H1 (cell line): Measurements from ENCODE around the gene NAV2. TPM values are rescaled to one million over a fixed set of nuclear protein-coding genes. Genes with fewer than 3 reads are reported as not detected.

Experiments used
- CTCF ChIA-PET: fragments of 300-600 bp; sonication (Branson Sonifier 250); formaldehyde crosslinking; loops from one replicate; lab custom pipeline; 2021; ENCODE audit not compliant: partially characterized antibody; lab: Charles Lee
- POLR2A ChIA-PET: fragments of 300-600 bp; sonication (Branson Sonifier 250); formaldehyde crosslinking; loops from one replicate; lab custom pipeline; 2021; ENCODE audit warnings: inconsistent platforms; ENCODE audit not compliant: partially characterized antibody; lab: Charles Lee
- DNase-seq, 2 experiments: peaks; one replicate each; pipeline versions ENCODE4 v3.0.0 to v3.0.0-alpha.2; 2010 to 2022; ENCODE audit warnings: low spot score in 2 of 2, low read depth in 1 of 2, mixed read lengths in 1 of 2
- FAIRE-seq: peaks from 2 replicates; lab custom pipeline; 2011; peaks lifted over from hg19 to GRCh38; lab: Jason Lieb, UNC
- H2AFZ ChIP-seq: 2 replicates; pipeline ENCODE4 v1.8.1; 2012; ENCODE audit warnings: low read length, inconsistent platforms
- H2AK5ac ChIP-seq: 2 replicates; pipeline ENCODE4 v1.6.1; 2013; ENCODE audit warnings: low read depth, low read length
- H2BK120ac ChIP-seq: replicated peaks from 2 replicates; pipeline ENCODE3; 2013; ENCODE audit warnings: low read depth, low read length, inconsistent platforms
- H2BK12ac ChIP-seq: 2 replicates; pipeline ENCODE4 v1.6.1; 2013; ENCODE audit warnings: low read depth, low read length
- H2BK15ac ChIP-seq: 2 replicates; pipeline ENCODE4 v1.6.1; 2013; ENCODE audit warnings: low read length
- H2BK20ac ChIP-seq: 2 replicates; pipeline ENCODE4 v1.6.1; 2013; ENCODE audit warnings: low read length
- H2BK5ac ChIP-seq: 2 replicates; pipeline ENCODE4 v1.6.1; 2013; ENCODE audit warnings: low read depth, low read length
- H3K14ac ChIP-seq: 2 replicates; pipeline ENCODE4 v1.6.1; 2013; ENCODE audit warnings: inconsistent platforms; ENCODE audit not compliant: insufficient read length
- H3K18ac ChIP-seq: 2 replicates; pipeline ENCODE4 v1.6.1; 2013; ENCODE audit warnings: low read length; ENCODE audit errors: extremely low read depth
- H3K23ac ChIP-seq: 2 replicates; pipeline ENCODE4 v1.6.1; 2013; ENCODE audit warnings: inconsistent platforms; ENCODE audit not compliant: insufficient read length
- H3K23me2 ChIP-seq: 2 replicates; pipeline ENCODE4 v1.6.1; 2013; ENCODE audit warnings: low read depth, low read length
- H3K27ac ChIP-seq: 2 replicates; pipeline ENCODE4 v1.6.1; 2011; ENCODE audit warnings: low read depth, low read length, inconsistent platforms
- H3K27me3 ChIP-seq, 4 experiments: replicated peaks in 1 of 4; 1 replicate in 1 of 4; 2 replicates in 3 of 4; pipeline versions ENCODE4 v1.6.1 to v1.8.1; 2011 to 2013; ENCODE audit warnings: low read length in 3 of 4, mild to moderate bottlenecking in 3 of 4, inconsistent platforms in 2 of 4, mixed read lengths in 2 of 4, moderate library complexity in 1 of 4; ENCODE audit not compliant: control insufficient read depth in 3 of 4, insufficient read depth in 3 of 4; ENCODE audit errors: extremely low read depth in 1 of 4
- H3K36me3 ChIP-seq, 4 experiments: 2 replicates each; pipeline versions ENCODE4 v1.6.1 to v1.8.1; 2011 to 2013; ENCODE audit warnings: mild to moderate bottlenecking in 4 of 4, low read length in 3 of 4, moderate library complexity in 2 of 4, control low read depth in 1 of 4, inconsistent platforms in 1 of 4; ENCODE audit not compliant: insufficient read depth in 4 of 4, control insufficient read depth in 2 of 4
- H3K4ac ChIP-seq: replicated peaks from 2 replicates; pipeline ENCODE3; 2013; ENCODE audit warnings: low read length, low read depth, mixed read lengths, inconsistent platforms; ENCODE audit not compliant: insufficient read length
- H3K4me1 ChIP-seq, 4 experiments: replicated peaks in 1 of 4; 1 replicate in 1 of 4; 2 replicates in 3 of 4; pipeline versions ENCODE4 v1.6.1 to v1.8.1; 2011 to 2013; ENCODE audit warnings: low read length in 3 of 4, inconsistent platforms in 2 of 4, mixed read lengths in 1 of 4; ENCODE audit not compliant: insufficient read depth in 4 of 4, control insufficient read depth in 3 of 4
- H3K4me2 ChIP-seq, 2 experiments: 2 replicates each; pipeline versions ENCODE4 v1.6.1 to v1.8.1; 2011 to 2013; ENCODE audit warnings: low read depth in 2 of 2, low read length in 2 of 2, control low read depth in 1 of 2, inconsistent platforms in 1 of 2, mild to moderate bottlenecking in 1 of 2; ENCODE audit not compliant: insufficient read depth in 1 of 2
- H3K4me3 ChIP-seq, 4 experiments: fragments of 200-600, 300-600 bp in 1 of 4; sonication (generic), shearing (Covaris generic), sonication (Bioruptor Twin) in 1 of 4; 2 replicates each; pipeline versions ENCODE4 v1.5.1 to v1.8.1; 2011 to 2016; ENCODE audit warnings: low read length in 4 of 4, low read depth in 3 of 4, control low read depth in 2 of 4, inconsistent platforms in 2 of 4, mild to moderate bottlenecking in 2 of 4, mixed read lengths in 1 of 4, moderate library complexity in 1 of 4; ENCODE audit not compliant: insufficient read depth in 2 of 4; ENCODE audit errors: extremely low read depth in 1 of 4
- H3K56ac ChIP-seq: replicated peaks from 2 replicates; pipeline ENCODE3; 2013; ENCODE audit warnings: low read depth, mild to moderate bottlenecking, mixed read lengths, low read length, inconsistent platforms; ENCODE audit not compliant: insufficient read length
- H3K79me1 ChIP-seq: 2 replicates; pipeline ENCODE4 v1.6.1; 2013; ENCODE audit warnings: low read depth, low read length, control low read depth
- H3K79me2 ChIP-seq, 2 experiments: 2 replicates each; pipeline versions ENCODE4 v1.6.1 to v1.8.1; 2012 to 2013; ENCODE audit warnings: low read length in 2 of 2, mild to moderate bottlenecking in 2 of 2, inconsistent platforms in 1 of 2; ENCODE audit not compliant: insufficient read depth in 2 of 2, control insufficient read depth in 1 of 2
- H3K9ac ChIP-seq, 4 experiments: replicated peaks in 1 of 4; 1 replicate in 1 of 4; 2 replicates in 3 of 4; pipeline versions ENCODE4 v1.6.1 to v1.8.1; 2011 to 2013; ENCODE audit warnings: low read depth in 3 of 4, low read length in 3 of 4, control low read depth in 2 of 4, mild to moderate bottlenecking in 2 of 4, moderate library complexity in 2 of 4, inconsistent platforms in 1 of 4; ENCODE audit errors: extremely low read depth in 1 of 4
- H3K9me3 ChIP-seq, 2 experiments: 2 replicates each; pipeline versions ENCODE4 v1.6.1 to v1.8.1; 2012 to 2013; ENCODE audit warnings: mild to moderate bottlenecking in 2 of 2, moderate library complexity in 2 of 2, control low read depth in 1 of 2, inconsistent platforms in 1 of 2, low read depth in 1 of 2, low read length in 1 of 2, mixed read lengths in 1 of 2; ENCODE audit not compliant: insufficient read depth in 2 of 2
- H4K20me1 ChIP-seq, 2 experiments: replicated peaks in 1 of 2; 2 replicates each; pipeline versions ENCODE3 to v1.8.1; 2011 to 2013; ENCODE audit warnings: inconsistent platforms in 2 of 2, low read length in 2 of 2, mild to moderate bottlenecking in 1 of 2; ENCODE audit not compliant: insufficient read depth in 2 of 2, control insufficient read depth in 1 of 2
- H4K5ac ChIP-seq: 2 replicates; pipeline ENCODE4 v1.6.1; 2013; ENCODE audit warnings: low read length, low read depth, mixed read lengths, inconsistent platforms; ENCODE audit not compliant: insufficient read length
- H4K8ac ChIP-seq: 2 replicates; pipeline ENCODE4 v1.8.0; 2013; ENCODE audit warnings: mild to moderate bottlenecking, moderate library complexity, low read length, inconsistent platforms; ENCODE audit not compliant: insufficient read depth; ENCODE audit errors: extremely low read depth
- H4K91ac ChIP-seq: replicated peaks from 2 replicates; pipeline ENCODE3; 2013; ENCODE audit warnings: low read length, mixed read lengths, inconsistent platforms; ENCODE audit not compliant: insufficient read length
- ATF3 ChIP-seq: IDR thresholded peaks from 2 replicates; pipeline ENCODE4 v1.6.1; 2011; ENCODE audit warnings: low read depth, mild to moderate bottlenecking, low read length; ENCODE audit not compliant: insufficient read depth
- CBX5 ChIP-seq: fragments of 300-800, 300-1000 bp; sonication (generic); IDR thresholded peaks from 2 replicates; pipeline ENCODE4 v1.7.1; 2016; ENCODE audit warnings: antibody characterized with exemption, low read length, low read depth
- CEBPB ChIP-seq: IDR thresholded peaks from 2 replicates; pipeline ENCODE4 v1.6.1; 2012; ENCODE audit warnings: low read depth, low read length
- HDAC2 ChIP-seq, 2 experiments: fragments of 300-600 bp in 1 of 2; sonication (generic) in 1 of 2; IDR thresholded peaks; 2 replicates each; pipeline ENCODE4 v1.6.1; 2011 to 2012; ENCODE audit warnings: low read depth in 2 of 2, low read length in 2 of 2, mild to moderate bottlenecking in 2 of 2, moderate library complexity in 2 of 2, borderline replicate concordance in 1 of 2, inconsistent platforms in 1 of 2
- KDM1A ChIP-seq: fragments of 200-600, 300-600 bp; sonication (generic); IDR thresholded peaks from 2 replicates; pipeline ENCODE4 v1.7.1; 2016; ENCODE audit warnings: mild to moderate bottlenecking, low read length, borderline replicate concordance
- MAX ChIP-seq: IDR thresholded peaks from 2 replicates; pipeline ENCODE4 v1.6.1; 2012; ENCODE audit warnings: inconsistent platforms
- RNF2 ChIP-seq: fragments of 200-900, 300-1000 bp; sonication (generic); IDR thresholded peaks from 2 replicates; pipeline ENCODE4 v1.7.1; 2016; ENCODE audit warnings: borderline replicate concordance, low read depth, mild to moderate bottlenecking, antibody characterized with exemption, low read length; ENCODE audit not compliant: poor library complexity, severe bottlenecking; ENCODE audit errors: missing control alignments
- SP4 ChIP-seq: IDR thresholded peaks from 2 replicates; pipeline ENCODE4 v1.6.1; 2012; ENCODE audit warnings: low read length, inconsistent platforms
- SUZ12 ChIP-seq: fragments of 200-600 bp; sonication (generic); IDR thresholded peaks from 2 replicates; pipeline ENCODE4 v1.6.1; 2012; ENCODE audit warnings: mild to moderate bottlenecking, inconsistent platforms, low read length, moderate library complexity, mixed read lengths
- TBP ChIP-seq: IDR thresholded peaks from 2 replicates; pipeline ENCODE4 v1.6.1; 2011; ENCODE audit warnings: low read depth, low read length, improper control_type of control experiment
- YY1 ChIP-seq: IDR thresholded peaks from 2 replicates; pipeline ENCODE4 v1.6.1; 2011; ENCODE audit warnings: low read depth, mild to moderate bottlenecking, low read length
- whole genome bisulfite sequencing, 2 experiments: shearing (Covaris generic) in 1 of 2; methylation state at CpG; one replicate each; pipeline versions ENCODE4 v1.1.6 to v1.1.7; 2013 to 2015; ENCODE audit warnings: low lambda C conversion rate in 2 of 2, mixed read lengths in 2 of 2, inconsistent platforms in 1 of 2, low coverage in 1 of 2, missing lambda C conversion rate in 1 of 2; ENCODE audit not compliant: insufficient replicate concordance in 2 of 2, insufficient coverage in 1 of 2, insufficient read length in 1 of 2; ENCODE audit errors: extremely low coverage in 1 of 2, missing lambda C conversion rate in 1 of 2; 5-methylcytosine and 5-hydroxymethylcytosine counted together
- polyA plus RNA-seq, 7 experiments: library from polyadenylated mRNA; depleted of rRNA in 3 of 7; stranded (reverse) in 5 of 7; unstranded in 2 of 7; fragments of >200 nt in 5 of 7; fragments of 200-250 nt in 2 of 7; gene quantifications; 1 replicate in 5 of 7; 2 replicates in 1 of 7; 4 replicates in 1 of 7; pipeline versions ENCODE4 v1.2.1 to v1.2.3, GENCODE V29; 2011 to 2013; ENCODE audit warnings: missing spikeins in 2 of 7, mixed read lengths in 2 of 7
- total RNA-seq: library from RNA; stranded (reverse); fragmentation: NEBNext Ultra II Directional; extraction: Animal tissue kit (Norgen Biotek cat#: 25700); gene quantifications from 2 replicates; pipeline ENCODE4 v1.2.1, GENCODE V29; 2021

Gene NAV2
- total and polyA plus RNA-seq, 2 of the 8 experiments (the other 6 are each of a cell fraction or from before 2014, with no cell fraction given): 35.6 to 73.6 TPM

- Histone ChIP-seq H4K91ac (no peak overlapping the region), H3K56ac (no peak overlapping the region), H2BK20ac (no peak overlapping the region), H3K4me2 (no peak overlapping the region), H3K79me1 (peaks cover 4% of the 10 kb centered on the region; the same call in 1 of the 2 replicates), H3K23me2 (no peaks in the 10 kb centered on the region), H3K14ac (no peak overlapping the region), H4K5ac (no peak overlapping the region), H4K8ac (no peak overlapping the region), H3K27me3 (no peaks in the 10 kb centered on the region), H3K9ac (no peak overlapping the region), H2AK5ac (peak overlapping the region; percentile 32; the same call in 1 of the 2 replicates), H3K27ac (no peak overlapping the region), H3K4me3 (no peak overlapping the region), H4K20me1 (peaks cover 4 to 9% of the 10 kb centered on the region in 2 experiments), H3K4ac (no peak overlapping the region), H3K9me3 (no peaks in the 10 kb centered on the region), H3K79me2 (no peaks in the 10 kb centered on the region; a peak in 1 of 4 replicates), H2BK5ac (no peak overlapping the region), H3K4me1 (peaks cover 2 to 11% (median 4%) of the 10 kb centered on the region in 4 experiments; a peak in 4 of 7 replicates), H2BK15ac (no peak overlapping the region), H2BK12ac (no peak overlapping the region), H3K18ac (no peak overlapping the region), H3K36me3 (peaks cover 6 to 35% (median 26%) of the 10 kb centered on the region in 4 experiments), H2BK120ac (no peak overlapping the region), H3K23ac (no peak overlapping the region), H2AFZ (no peak overlapping the region)
- FAIRE-seq: peak; percentile 66
- DNase-seq: peak in 1 of 2 experiments; percentile 79
- WGBS, 2 experiments: 58% methylated on average over 10 of the region's 10 CpGs; no CpG with 5 or more reads in 1 of the 2 experiments
- ChIA-PET POLR2A (no interaction called here), CTCF (interaction anchor here (0.7 to 5.6 kb wide), 38 partner anchors 8 to 194 kb away, joined by 3 to 55 read pairs (median 4); no protein-coding TSS in a partner anchor)
- TF ChIP-seq SUZ12 (no peak), HDAC2 (IDR thresholded peaks at IDR 0.05; ENCODE audit: borderline replicate concordance in 1 of 2, low read depth in 2 of 2, low read length in 2 of 2) (no peak), MAX (no peak), YY1 (no peak), CBX5 (no peak), TBP (no peak), SP4 (no peak), CEBPB (0 out of 2 replicates have a peak, but pooled peaks have one; percentile 1), KDM1A (no peak), ATF3 (no peak), RNF2 (no peak)
Measured at GRCh38 chr11:19938169-19938856, 225.7 kb downstream of the NAV2 start.
